Stomach (tissue), 4 donors: ENCODE measurements around the gene MAN1A1.

Experiments used
- CTCF ChIP-seq, 7 experiments: fragments of 450-650 bp in 4 of 7; fragments of 200-600 bp in 3 of 7; sonication (generic) in 3 of 7; IDR thresholded peaks; one replicate each; pipeline ENCODE4 v1.5.1; 2016 to 2019; ENCODE audit warnings: antibody characterized with exemption in 7 of 7, control low read depth in 2 of 7, mild to moderate bottlenecking in 1 of 7
- POLR2AphosphoS5 ChIP-seq, 3 donors: sonication (generic); formaldehyde crosslinking; IDR thresholded peaks; one replicate each; pipeline ENCODE4 v1.6.1; 2016; ENCODE audit warnings: antibody characterized with exemption in 3 of 3

GRCh38 chr6:119170103-119170446 lies 179.5 kb downstream of the MAN1A1 start:
- TF ChIP-seq POLR2AphosphoS5 (IDR thresholded peaks at IDR 0.05): no peak
- no peak for TF ChIP-seq CTCF (IDR thresholded peaks at IDR 0.05)
